ENCODE data around the gene LARGE1.

GRCh38 chr22:33599596-33599995 lies 320.7 kb downstream of the LARGE1 start:
- no peak for TF ChIP-seq CTCF (IDR thresholded peaks at IDR 0.05; ENCODE audit: control extremely low read depth in 1 of 3, insufficient read depth in 1 of 3, low read depth in 1 of 3, low read length in 3 of 3)
- TF ChIP-seq YY1 (IDR thresholded peaks at IDR 0.05; ENCODE audit: low read depth, low read length), result no peak
